DMS53 (cell line): Measurements from ENCODE around the gene SRGAP1.
"Not testable (repeated sequence)": the region's sequence is repeated elsewhere in the genome, so short reads cannot be mapped to it uniquely, and the experiment has no call there.

Source experiments
- DNase-seq: peaks from one replicate; lab custom pipeline; 2025; lab: John Stamatoyannopoulos, UW

Gene SRGAP1

DNA sequence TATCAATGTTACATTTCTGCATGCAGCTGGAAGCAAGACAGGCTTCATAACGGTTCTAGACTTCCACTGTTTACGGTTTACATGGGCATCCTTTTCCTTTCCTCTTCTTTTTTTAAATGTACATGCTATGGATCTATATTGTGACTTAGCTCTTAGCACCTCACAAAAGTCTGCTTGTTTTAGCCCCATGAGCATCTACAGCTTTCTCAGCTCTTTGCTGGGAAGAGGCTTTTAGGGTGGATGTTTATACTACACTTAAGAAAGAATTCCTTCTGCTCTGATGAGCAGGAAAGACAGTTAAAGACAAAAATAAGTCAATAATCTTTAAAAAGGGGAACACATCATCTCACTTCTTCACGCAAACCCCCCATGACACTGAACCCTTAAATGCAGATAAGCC, 326.2 kb downstream of the SRGAP1 start:
- no peak for DNase-seq

DNA sequence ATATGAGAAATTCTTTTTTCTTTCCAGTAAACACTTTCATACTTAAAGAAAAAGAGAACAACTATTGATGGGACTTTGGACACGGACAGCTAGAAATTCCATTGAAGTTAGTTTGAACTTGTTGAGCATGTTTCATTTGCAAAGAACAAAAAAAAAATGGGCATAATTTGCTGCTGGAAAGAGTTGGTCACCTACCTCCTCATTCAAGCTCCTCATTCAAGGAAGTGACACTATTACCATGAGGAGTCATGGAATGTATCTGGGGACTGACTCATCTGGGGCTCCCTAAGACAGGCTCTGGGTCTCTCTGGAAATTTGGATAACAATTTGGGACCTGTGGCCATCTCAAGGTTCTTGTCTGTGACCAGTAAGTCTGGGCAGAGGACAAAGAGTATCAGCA, 327.2 kb downstream of the SRGAP1 start:
- no peak for DNase-seq

DNA sequence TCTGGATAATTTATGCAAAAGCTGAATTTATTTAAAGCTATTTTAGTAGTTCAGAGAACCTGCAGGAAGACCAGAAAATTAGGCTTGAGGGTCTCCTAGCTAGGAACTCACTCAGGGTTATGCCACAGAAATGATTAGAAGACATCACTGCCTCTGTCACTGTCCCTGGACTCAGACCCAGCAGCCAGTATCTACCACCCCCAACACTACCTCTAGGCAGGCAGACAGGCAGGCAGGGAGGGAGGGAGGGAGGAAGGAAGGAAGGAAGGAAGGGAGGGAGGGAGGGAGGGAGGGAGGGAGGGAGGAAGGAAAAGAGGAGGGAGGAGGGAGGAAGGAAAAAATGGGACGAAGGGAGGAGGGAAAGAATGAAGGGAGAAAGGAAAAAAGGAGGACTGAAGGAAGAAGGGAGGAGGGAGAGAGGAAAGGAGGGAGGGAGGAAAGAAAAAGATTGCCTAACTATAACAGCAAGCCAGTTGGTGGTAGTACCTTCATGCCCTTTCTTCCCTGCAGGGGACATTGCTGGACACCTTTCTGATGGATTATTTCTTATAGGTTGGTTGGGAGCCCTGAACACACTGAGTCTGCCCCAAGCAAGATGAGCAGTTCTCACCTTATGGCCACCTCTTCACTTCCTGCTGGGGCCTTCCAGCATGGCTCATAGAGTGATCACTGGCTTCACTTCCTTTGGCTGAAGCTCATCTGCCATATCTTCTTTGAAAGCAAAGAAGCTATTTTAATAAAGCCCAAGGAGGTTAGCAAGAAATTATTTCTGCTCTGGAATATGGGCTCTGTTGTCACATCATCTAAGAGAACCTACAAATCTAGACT, 327.9 kb downstream of the SRGAP1 start:
- no peak for DNase-seq

DNA sequence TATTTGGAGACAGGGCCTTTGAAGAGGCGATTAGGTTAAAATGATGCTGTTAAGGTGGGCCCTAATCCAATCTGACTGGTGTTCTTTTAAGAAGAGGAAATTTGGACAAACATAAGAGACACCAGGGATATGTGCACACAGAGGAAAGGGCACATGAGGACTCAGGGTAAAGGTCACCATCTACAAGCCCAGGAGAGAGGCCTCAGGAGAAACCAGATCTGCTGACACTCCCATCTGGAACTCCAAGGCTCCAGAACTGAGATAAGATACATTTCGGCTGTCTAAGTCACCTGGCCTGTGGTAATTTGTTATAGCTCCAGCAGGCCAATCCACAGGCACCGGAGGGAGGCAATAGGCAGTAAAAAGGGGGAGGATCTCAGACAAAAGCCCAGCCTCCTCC, 329.0 kb downstream of the SRGAP1 start:
- no peak for DNase-seq

DNA sequence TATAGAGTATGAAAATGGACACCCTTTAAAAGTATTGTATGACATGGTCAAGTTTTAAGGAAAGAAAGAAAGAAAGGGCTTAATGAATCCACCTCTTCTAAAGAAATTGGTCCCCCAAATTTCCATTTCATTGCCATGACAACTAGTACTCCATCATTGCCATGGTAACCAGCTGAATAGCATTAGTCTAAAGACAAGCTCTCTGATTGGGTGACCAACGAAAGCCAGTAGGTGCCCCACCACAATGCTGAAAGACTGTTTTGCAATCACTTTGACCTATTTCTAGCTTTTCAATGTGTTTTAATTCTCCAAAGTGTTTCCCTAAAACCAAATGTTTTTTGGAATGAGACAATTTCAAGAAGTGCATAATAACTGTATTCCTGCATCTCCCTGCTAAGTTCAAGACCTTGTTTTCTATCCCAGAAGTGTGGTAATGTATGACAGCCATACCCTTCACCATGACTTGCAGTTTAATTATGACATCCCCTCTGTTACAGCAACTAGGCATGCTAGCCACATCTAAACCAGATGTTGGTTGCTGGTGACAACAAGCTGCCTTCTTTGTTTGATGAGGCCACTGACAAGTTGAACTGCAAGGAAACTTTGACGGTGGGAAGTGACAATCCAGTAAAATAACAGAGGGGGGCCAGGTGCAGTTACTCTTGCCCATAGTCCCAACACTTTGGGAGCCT, 330.9 kb downstream of the SRGAP1 start:
- DNase-seq = peak; percentile 19

DNA sequence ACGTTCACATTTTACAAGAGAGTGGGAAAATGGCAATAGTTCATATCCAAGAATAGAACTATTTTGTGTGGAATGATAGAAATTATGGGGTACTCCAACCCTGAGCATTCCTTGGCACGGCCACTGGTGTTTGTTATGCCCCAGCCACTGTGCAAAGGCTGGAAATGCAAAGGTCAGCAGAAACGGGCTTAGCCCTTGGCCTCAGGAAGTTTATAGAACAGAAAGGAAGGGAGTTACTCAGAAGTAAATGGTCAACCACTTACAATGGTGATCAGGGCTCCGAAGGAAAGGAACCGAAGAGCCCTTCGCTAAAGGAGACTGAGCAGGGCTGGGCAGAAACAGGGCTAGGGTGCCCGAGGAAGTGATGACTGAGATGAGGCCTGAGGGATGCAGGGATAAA, 332.5 kb downstream of the SRGAP1 start:
- no peak for DNase-seq

DNA sequence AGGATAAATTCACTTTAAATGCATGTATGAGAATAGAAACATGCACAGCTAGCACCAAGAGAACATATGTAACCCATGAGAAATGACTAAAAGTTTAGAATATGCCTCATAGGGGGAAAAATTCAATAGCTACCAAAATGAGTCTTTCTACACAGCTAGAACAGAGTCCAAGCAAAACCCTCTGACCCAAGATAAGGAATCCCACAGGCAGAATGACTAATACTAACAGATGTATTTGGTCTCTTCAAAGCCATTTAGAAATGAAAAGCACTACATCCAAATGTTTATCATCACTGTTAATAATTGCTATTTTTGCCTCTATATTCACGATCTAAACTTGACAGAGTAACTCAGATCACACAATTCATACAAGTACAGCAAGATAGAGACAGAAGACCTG, 333.6 kb downstream of the SRGAP1 start:
- DNase-seq = no peak

DNA sequence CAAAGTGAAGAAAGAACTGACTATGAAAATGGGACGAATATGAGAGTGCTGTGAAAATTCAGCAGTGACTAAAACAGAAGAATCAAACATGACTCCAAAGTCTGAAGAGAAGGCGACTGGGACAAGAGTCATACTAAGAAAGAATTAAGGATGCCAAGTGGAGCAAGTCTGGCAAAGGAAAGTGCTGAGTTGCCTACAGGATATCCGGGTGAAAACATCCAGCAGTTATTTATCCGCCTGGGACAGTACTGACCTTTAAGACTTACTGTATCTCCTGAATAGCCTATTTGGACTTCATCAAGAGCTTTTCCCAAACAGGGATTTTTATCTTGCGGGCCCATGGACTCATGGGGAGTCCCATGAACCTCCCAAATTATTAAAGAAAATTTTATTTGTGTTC, 336.5 kb downstream of the SRGAP1 start:
- no peak for DNase-seq

DNA sequence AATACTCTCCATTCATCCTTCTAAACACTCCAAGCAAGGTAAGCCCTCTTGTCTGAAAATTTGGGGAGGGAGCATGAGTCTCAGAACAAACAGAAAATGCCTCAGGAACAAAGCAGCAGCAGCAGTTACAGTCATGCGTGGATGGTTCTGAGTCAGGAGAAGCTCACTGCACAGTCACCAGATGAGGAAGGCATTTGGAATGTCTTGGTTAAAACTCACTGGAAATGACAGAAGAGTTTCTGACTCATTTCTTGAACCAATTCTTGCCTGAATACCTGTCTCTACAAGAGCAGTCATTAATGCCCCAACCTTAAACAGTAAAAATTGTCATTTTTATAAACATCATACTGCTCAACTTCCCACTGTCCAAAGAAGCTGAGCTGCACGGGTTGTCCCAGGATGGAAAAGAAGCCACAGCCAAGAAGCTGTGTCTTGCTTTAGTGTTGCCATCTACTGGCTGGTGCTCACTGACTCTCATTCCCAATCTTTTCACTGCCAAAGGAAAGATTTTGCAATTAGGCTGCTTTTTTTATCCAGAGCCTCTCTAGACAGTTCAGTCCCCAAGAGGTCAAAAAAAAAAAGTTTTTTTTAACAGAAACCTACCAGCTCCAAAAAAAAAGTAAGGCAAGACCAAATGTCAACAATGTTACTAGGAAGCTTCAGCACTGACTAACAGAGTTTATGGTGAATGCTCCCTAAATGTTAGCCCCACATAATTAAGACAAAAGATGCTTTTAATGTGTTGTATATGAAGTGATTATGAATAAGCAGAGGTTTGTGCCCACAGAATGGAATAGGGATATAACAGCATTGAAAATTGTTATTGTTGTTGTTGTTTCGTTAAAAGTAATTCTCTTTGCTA, 337.2 kb downstream of the SRGAP1 start:
- peak; percentile 71 for DNase-seq

DNA sequence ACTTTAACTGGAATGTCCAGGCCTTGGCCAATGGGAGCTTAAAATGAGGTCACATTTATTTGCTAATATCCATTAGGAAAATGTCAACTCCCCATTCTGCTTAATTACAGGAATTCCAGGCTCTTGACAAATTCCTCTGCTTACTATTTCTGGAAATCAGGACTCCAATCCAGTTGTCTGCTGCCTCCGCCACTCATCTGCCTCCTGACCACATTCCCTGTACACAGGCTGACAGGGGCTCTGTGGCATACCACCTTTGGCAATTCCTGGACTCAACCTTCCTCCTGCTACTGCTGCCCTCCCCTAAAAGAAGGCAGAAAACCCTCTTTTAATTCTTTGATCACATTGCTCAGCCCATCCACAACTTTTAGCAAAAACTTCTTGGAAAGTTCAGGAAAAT, 339.7 kb downstream of the SRGAP1 start:
- DNase-seq = no peak

DNA sequence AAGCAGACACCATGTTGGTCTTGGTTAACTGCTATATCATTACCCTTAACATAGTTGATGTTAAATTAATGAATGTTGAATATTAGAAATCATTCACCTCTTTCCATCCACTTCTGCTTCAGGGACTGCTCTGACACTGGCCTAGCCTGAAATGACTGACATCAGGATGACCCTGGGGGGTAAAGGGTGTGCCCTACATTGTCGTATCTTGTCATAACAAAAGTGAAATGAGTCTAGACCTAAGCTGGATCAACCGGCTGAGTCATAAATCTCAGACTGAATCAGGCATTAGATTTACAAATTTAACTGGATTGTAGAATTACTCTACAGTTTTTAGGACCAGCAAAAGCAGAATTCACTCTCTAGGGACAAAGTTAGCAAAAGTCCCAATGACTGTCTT, 342.3 kb downstream of the SRGAP1 start:
- DNase-seq = no peak

DNA sequence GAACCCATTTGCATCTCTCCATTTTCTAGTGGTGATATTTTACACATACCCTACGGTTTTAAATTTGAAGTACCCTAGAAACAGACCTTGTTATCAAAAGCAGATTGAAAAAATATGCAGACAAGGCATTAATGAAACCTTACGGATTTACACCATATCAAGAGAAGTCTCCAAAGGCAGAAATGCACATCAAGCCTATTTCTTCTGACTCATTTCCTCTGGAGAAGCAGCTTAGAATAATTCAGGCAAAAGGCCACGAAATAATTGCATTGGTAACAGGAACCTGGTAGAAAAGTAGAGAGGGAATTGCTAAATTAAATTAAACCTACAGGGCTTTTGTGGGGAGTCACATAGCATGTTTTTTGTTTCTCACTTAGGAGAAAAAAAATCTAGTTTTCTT, 342.9 kb downstream of the SRGAP1 start:
- DNase-seq = no peak

DNA sequence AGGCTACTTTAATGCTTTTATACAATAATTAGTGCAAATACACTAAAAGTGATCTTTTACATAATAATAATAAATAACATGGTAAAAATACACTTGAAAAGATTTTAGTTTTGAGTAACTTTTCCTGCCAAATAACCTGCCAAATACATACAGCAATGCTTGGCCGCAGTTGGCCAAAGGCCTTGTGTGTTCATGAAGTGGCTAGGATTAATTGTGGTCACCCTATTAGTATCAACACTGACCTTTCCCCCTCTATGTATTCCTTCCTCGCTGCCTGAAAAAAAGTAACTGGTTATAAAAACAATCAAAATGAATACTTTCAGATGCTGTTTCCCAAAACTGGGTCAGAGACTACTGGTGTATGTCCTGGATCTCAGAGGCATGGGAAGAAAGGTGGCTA, 343.3 kb downstream of the SRGAP1 start:
- DNase-seq = no peak

DNA sequence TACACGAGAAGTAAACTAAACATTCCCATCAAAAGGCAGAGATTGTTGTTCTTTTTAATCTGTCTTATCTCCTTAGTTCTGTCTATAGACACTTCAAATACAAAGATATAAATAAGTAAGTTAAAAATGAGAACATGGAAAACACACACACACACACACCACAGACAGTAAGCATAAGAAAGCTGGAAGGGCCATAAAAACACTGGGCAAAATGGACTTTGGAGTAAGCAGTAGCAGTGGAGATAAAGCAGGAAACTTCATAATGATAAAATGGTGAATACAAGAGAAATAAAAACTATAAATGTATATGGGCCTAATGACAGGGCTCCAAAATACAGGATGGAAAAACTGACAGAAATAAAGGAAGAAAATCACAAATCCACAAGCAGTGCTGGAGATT, 345.0 kb downstream of the SRGAP1 start:
- DNase-seq = no peak

DNA sequence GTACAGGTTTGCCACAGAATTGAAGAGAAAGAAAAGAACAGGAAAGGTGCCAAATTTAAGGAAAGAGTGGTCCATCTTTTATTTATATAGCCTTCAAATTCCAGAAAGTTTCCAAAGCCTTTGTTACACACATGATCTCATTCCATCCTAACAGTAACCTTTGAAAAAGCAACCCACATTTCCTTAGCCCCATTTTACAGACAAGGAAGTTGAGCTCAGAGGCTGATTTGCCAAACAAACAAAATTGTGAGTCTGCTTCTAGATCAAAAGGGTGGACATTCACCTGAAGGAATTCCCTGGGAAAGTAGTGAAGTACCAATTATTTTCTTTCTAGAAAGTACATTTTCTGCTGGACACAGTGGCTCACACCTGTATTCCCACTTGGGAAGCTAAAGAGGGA, 345.6 kb downstream of the SRGAP1 start:
- DNase-seq = no peak

DNA sequence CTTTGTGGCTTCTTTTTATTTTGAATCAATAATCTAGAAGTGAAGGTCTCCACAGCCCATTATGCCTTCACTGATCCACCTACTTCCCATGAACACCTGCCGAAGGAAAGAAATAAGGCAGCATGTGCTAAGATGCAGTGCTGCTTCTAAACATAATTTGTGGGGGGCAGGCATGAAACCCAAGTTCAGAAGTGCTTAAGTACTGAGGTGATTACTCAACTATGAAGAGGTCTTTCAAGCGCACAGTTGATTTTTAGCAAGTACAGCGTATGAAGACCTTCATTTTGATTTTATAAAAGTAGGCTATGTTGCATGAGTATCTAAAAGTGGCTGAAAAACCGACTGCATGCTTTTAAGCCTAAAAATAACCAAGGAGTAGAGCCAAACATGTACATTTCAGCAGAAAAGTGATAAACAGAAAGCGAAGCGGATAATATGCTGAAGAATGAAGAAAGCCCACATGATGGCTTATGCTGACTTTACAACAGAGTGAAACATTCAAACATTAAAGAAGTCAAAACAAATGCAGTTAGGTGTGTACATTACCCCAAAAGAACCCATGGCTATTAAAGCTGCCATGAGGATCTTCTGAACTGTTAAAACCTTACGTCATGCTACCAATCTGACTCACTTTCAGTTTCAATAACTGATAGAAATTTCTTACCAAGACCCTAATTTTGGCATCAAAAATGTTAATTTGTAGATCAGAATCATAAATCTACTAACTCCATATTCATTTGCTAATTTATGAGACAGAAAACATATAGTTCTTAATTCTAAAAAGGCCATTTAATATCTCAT, 348.3 kb downstream of the SRGAP1 start:
- no peak for DNase-seq

DNA sequence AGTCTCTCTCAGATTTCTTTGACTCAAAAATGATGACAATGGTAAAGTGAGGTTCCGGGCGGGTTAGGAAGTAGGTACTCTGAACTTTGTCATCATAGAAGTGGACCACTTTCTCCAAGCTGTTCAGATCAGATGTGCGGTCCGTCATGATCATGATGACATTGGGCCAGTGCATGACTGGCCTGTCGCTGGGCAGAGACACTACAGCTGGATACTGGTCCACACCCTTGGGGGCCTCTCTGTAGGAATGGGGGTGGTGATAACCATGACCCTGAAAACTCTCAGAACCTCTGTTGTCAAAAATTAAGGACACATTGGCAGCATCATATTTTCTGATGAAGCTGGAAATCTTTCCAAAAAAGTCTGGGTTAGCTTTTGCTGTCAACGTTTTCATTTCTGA, 349.4 kb downstream of the SRGAP1 start:
- DNase-seq = no peak

DNA sequence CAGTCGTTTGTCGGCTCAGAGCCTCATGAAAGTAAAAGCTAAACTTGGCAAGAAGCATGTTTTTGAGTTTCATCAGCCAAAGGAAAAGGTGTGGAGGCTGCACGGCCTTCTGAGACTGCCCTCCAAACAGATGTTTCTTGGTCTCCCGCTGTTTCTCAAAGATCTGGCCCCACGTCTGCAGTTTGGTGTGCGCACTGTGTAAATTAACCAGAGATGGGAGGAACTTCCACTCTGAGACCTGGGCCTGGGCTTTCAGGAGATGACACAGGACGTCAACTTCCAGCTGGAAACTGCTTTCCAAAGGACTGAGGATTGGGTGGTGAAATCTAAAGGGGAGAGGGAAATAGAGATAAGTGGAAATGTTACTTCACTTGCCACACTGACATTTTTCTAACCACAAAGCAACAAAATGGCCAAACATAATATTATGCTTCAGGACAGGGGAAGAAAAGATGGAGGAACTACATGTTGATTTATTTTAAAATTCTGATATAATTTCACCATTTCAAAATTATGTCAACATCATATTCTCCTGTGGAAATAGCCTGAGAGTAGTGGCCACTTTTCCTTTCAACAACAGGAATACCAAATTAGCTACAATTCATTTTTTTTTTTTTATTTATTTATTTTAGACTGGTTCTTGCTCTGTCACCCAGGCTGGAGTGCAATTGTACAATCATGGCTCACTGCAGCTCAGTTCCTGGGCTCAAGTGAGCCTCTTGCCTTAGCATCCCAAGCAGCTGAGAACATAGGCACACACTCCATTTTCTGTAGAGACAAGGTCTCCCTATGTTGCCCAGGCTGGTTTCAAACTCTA, 350.0 kb downstream of the SRGAP1 start:
- DNase-seq = no peak

DNA sequence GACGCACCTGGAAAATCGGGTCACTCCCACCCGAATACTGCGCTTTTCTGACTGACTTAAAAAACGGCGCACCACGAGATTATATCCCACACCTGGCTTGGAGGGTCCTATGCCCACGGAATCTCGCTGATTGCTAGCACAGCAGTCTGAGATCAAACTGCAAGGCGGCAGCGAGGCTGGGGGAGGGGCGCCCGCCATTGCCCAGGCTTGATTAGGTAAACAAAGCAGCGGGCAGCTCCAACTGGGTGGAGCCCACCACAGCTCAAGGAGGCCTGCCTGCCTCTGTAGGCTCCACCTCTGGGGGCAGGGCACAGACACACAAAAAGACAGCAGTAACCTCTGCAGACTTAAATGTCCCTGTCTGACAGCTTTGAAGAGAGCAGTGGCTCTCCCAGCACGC, 351.3 kb downstream of the SRGAP1 start:
- not testable (repeated sequence) for DNase-seq

DNA sequence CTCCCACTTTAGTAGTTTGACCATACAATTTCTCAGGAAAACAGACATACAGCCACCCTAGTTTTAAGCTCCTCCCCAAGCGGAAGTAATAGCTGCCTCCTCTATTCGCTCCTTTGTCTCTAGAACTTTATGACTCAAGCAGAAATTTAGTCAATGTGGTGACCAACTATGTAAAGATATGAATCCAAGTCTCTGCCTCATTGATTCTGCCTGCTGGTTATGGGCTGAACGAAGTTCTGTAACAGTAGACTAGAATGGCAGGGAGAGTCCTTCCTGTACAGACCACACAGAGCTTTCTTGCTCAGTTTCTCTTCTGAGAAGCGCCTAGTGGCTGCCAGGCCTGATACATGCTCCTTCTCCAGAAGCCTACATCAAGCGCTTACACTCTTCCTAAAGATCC, 358.5 kb downstream of the SRGAP1 start:
- no peak for DNase-seq

DNA sequence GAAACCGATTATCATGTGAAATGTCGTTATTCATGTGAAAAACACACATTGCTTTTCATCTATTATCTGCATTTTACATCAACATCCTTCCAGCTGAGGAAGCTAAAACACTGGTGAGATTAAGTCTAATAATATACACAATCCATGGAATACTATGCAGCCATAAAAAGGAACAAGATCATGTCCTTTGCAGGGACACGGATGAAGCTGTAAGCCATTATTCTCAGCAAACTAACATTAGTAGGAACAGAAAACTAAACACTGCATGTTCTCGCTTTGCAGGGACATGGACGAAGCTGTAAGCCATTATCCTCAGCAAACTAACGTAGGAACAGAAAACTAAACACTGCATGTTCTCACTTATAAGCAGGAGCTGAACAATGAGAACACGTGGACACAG, 359.3 kb downstream of the SRGAP1 start:
- no peak for DNase-seq
